K562 (cell line): Measurements from ENCODE around the gene PRRG4. TPM values are rescaled to one million over a fixed set of nuclear protein-coding genes. Genes with fewer than 3 reads are reported as not detected.

Source experiments
- ATAC-seq: fragments of 200-7000 bp; cut with Tn5 transposase; 3 replicates; pipeline ENCODE4 v1.9.1; 2020; ENCODE audit warnings: moderate library complexity
- BruUV-seq: library from RNA; stranded (reverse); fragments of 400-500 nt; replicated peaks from 2 replicates; lab custom pipeline; 2021; lab: Mats Ljungman, UMichigan
- CTCF ChIA-PET: fragments of 300-600 bp; formaldehyde crosslinking; extraction: SDS; loops from one replicate; lab custom pipeline; 2021; ENCODE audit warnings: low intra/inter-chr PET ratio; lab: Yijun Ruan, JAX
- POLR2A ChIA-PET: fragments of 300-600, 350-650 bp; sonication (Branson Sonifier 250); formaldehyde crosslinking; extraction: SDS; loops from one replicate; lab custom pipeline; 2021; ENCODE audit warnings: antibody characterized with exemption, inconsistent platforms; lab: Yijun Ruan, JAX
- DNase-seq, 4 experiments: peaks; one replicate each; pipeline versions ENCODE4 v3.0.0 to v3.0.0-alpha.2; 2011 to 2018; ENCODE audit warnings: low spot score in 3 of 4, mixed read lengths in 3 of 4; ENCODE audit errors: extremely low read depth in 1 of 4
- FAIRE-seq: peaks from 2 replicates; lab custom pipeline; 2011; peaks lifted over from hg19 to GRCh38; lab: Jason Lieb, UNC
- H2AFZ ChIP-seq: 2 replicates; pipeline ENCODE4 v1.6.0; 2011; ENCODE audit warnings: low read depth, low read length, control low read depth, inconsistent platforms
- H3K27ac ChIP-seq: fragments of 200-600 bp; 3 replicates; pipeline ENCODE4 v1.8.0; 2011; ENCODE audit warnings: low read depth, mild to moderate bottlenecking, control low read depth, inconsistent platforms, low read length, moderate library complexity, mixed read lengths; ENCODE audit errors: extremely low read depth
- H3K27me3 ChIP-seq, 2 experiments: fragments of 300-600 bp in 1 of 2; 2 replicates in 1 of 2; 3 replicates in 1 of 2; pipeline versions ENCODE4 v1.6.0 to v1.8.0; 2011; ENCODE audit warnings: inconsistent platforms in 2 of 2, low read length in 2 of 2, mild to moderate bottlenecking in 1 of 2, mixed read lengths in 1 of 2, moderate library complexity in 1 of 2; ENCODE audit not compliant: control insufficient read depth in 2 of 2, insufficient read depth in 2 of 2
- H3K36me3 ChIP-seq: fragments of 300-600 bp; 3 replicates; pipeline ENCODE4 v1.8.0; 2011; ENCODE audit warnings: mild to moderate bottlenecking, low read length, inconsistent platforms; ENCODE audit not compliant: control insufficient read depth, insufficient read depth
- H3K4me1 ChIP-seq, 2 experiments: fragments of 200-600 bp in 1 of 2; replicated peaks in 1 of 2; 2 replicates in 1 of 2; 3 replicates in 1 of 2; pipeline versions ENCODE4 v1.5.1 to v1.8.0; 2011; ENCODE audit warnings: inconsistent platforms in 2 of 2, low read length in 2 of 2, mild to moderate bottlenecking in 1 of 2, mixed read lengths in 1 of 2, moderate library complexity in 1 of 2; ENCODE audit not compliant: control insufficient read depth in 2 of 2, insufficient read depth in 2 of 2
- H3K4me2 ChIP-seq: 2 replicates; pipeline ENCODE4 v1.6.1; 2011; ENCODE audit warnings: low read length, control low read depth, inconsistent platforms, mixed read lengths; ENCODE audit not compliant: insufficient read depth
- H3K4me3 ChIP-seq: fragments of 200-600 bp; sonication (generic), shearing (Covaris generic); 2 replicates; pipeline ENCODE4 v1.5.1; 2016; ENCODE audit warnings: control low read depth, inconsistent platforms
- H3K79me2 ChIP-seq: fragments of 200-600 bp; 3 replicates; pipeline ENCODE4 v1.8.0; 2011; ENCODE audit warnings: low read length, inconsistent platforms; ENCODE audit not compliant: control insufficient read depth, insufficient read depth
- H3K9ac ChIP-seq, 2 experiments: 2 replicates each; pipeline versions ENCODE4 v1.6.0 to v1.6.1; 2011; ENCODE audit warnings: low read depth in 2 of 2, low read length in 2 of 2, control low read depth in 1 of 2, inconsistent platforms in 1 of 2, mild to moderate bottlenecking in 1 of 2, mixed read lengths in 1 of 2; ENCODE audit not compliant: insufficient read depth in 1 of 2
- H3K9me1 ChIP-seq: one replicate; pipeline ENCODE4 v1.6.0; 2011; ENCODE audit warnings: inconsistent platforms, mild to moderate bottlenecking, low read length, moderate library complexity; ENCODE audit not compliant: control insufficient read depth, insufficient read depth
- H3K9me3 ChIP-seq: replicated peaks from 2 replicates; pipeline ENCODE4 v1.5.1; 2011; ENCODE audit warnings: low read depth, low read length, inconsistent platforms; ENCODE audit not compliant: control insufficient read depth, insufficient read depth
- H4K20me1 ChIP-seq: replicated peaks from 2 replicates; pipeline ENCODE4 v1.6.1; 2011; ENCODE audit warnings: low read length, inconsistent platforms, mixed read lengths; ENCODE audit not compliant: control insufficient read depth, insufficient read depth
- CREBBP ChIP-seq: IDR thresholded peaks from one replicate; pipeline ENCODE4 v1.6.1; 2012; ENCODE audit warnings: low read depth, mild to moderate bottlenecking, control low read depth, inconsistent platforms, low read length
- FOXA3 ChIP-seq, 2 experiments: fragments of 450-650 bp in 1 of 2; sonication (generic) in 1 of 2; formaldehyde crosslinking; IDR thresholded peaks in 1 of 2; conservative IDR thresholded peaks in 1 of 2; 2 replicates each; pipeline versions ENCODE4 v1.4.0 to v1.8.0; 2020 to 2022; ENCODE audit warnings: mild to moderate bottlenecking in 2 of 2, missing genetic modification reagents in 1 of 2
- FOXJ3 ChIP-seq: sonication (generic); formaldehyde crosslinking; IDR thresholded peaks from 2 replicates; pipeline ENCODE4 v1.4.0; 2020; ENCODE audit warnings: mild to moderate bottlenecking, missing genetic modification reagents
- HDAC3 ChIP-seq: fragments of 450-650 bp; IDR thresholded peaks from 2 replicates; pipeline ENCODE4 v1.6.1; 2018; ENCODE audit warnings: borderline replicate concordance, mild to moderate bottlenecking, moderate library complexity; ENCODE audit not compliant: partially characterized antibody
- KLF16 ChIP-seq: IDR thresholded peaks from 2 replicates; pipeline ENCODE4 v1.6.1; 2016; ENCODE audit warnings: antibody characterized with exemption
- MAFF ChIP-seq: IDR thresholded peaks from 2 replicates; pipeline ENCODE4 v1.6.1; 2012; ENCODE audit warnings: low read length, improper control_type of control experiment
- NFXL1 ChIP-seq: fragments of 450-650 bp; formaldehyde crosslinking; IDR thresholded peaks from 2 replicates; pipeline ENCODE4 v1.4.0; 2021; ENCODE audit warnings: mild to moderate bottlenecking
- NRF1 ChIP-seq, 2 experiments: fragments of 450-650 bp; IDR thresholded peaks in 1 of 2; conservative IDR thresholded peaks in 1 of 2; 2 replicates each; pipeline ENCODE4 v1.6.1; 2014; ENCODE audit warnings: mild to moderate bottlenecking in 2 of 2
- PHB ChIP-seq: fragments of 250-450 bp; sonication (Bioruptor Pico); IDR thresholded peaks from 2 replicates; pipeline ENCODE4 v1.5.0; 2021
- TAL1 ChIP-seq: fragments of 450-650 bp; IDR thresholded peaks from 2 replicates; pipeline ENCODE4 v1.6.1; 2016; ENCODE audit warnings: mild to moderate bottlenecking
- TEAD2 ChIP-seq: fragments of 450-650 bp; IDR thresholded peaks from 2 replicates; pipeline ENCODE4 v1.6.1; 2016; ENCODE audit warnings: missing genetic modification characterization, control low read depth, missing compliant biosample characterization
- YY1 ChIP-seq, 3 experiments: IDR thresholded peaks; 2 replicates each; pipeline ENCODE4 v1.6.1; 2011; ENCODE audit warnings: low read length in 2 of 3, mild to moderate bottlenecking in 2 of 3, moderate library complexity in 2 of 3, borderline replicate concordance in 1 of 3, control low read depth in 1 of 3, low read depth in 1 of 3; ENCODE audit not compliant: insufficient read depth in 3 of 3, insufficient replicate concordance in 2 of 3, control insufficient read depth in 1 of 3, insufficient read length in 1 of 3; ENCODE audit errors: extremely low read depth in 1 of 3
- ZNF384 ChIP-seq: IDR thresholded peaks from 2 replicates; pipeline ENCODE4 v1.6.1; 2012; ENCODE audit warnings: low read depth, low read length, improper control_type of control experiment
- ZNF584 ChIP-seq: fragments of 200-800 bp; sonication (Bioruptor generic); IDR thresholded peaks from 2 replicates; pipeline ENCODE4 v1.6.1; 2016; ENCODE audit warnings: low read depth, mild to moderate bottlenecking, missing genetic modification characterization, missing compliant biosample characterization
- ZSCAN29 ChIP-seq: fragments of 450-650 bp; IDR thresholded peaks from 2 replicates; pipeline ENCODE4 v1.6.1; 2017
- WGBS: fragments of 100-300 bp; shearing (Covaris generic); methylation state at CpG from one replicate; pipeline ENCODE4 v1.1.6; 2016; ENCODE audit warnings: low coverage, mixed read lengths; ENCODE audit not compliant: insufficient coverage; ENCODE audit errors: missing lambda C conversion rate; 5-methylcytosine and 5-hydroxymethylcytosine counted together
- in situ Hi-C: fragments of 300-500 bp; cut with MboI; formaldehyde crosslinking; loops from 4 replicates; pipeline ENCODE4 v1.15.0; 2018; ENCODE audit warnings: inconsistent platforms, mixed read lengths
- intact Hi-C: fragments of 100-400 bp; cut with micrococcal nuclease; formaldehyde crosslinking; loops from 2 replicates; pipeline ENCODE4 v1.14.2; 2022
- polyA plus RNA-seq, 8 experiments: library from polyadenylated mRNA; depleted of rRNA in 4 of 8; stranded (reverse) in 5 of 8; unstranded in 3 of 8; fragments of >200 nt; fragmentation: Nextera tagmentation in 2 of 8; fragmentation: Illumina TruSeq in 1 of 8; extraction: Ambion mirVana in 2 of 8; extraction: Trizol in 1 of 8; gene quantifications; 2 replicates each; pipeline versions ENCODE4 v1.2.1 to v1.2.3, GENCODE V29; 2011 to 2014; ENCODE audit warnings: inconsistent platforms in 1 of 8, missing spikeins in 1 of 8
- total RNA-seq, 7 experiments: library from RNA; depleted of rRNA in 6 of 7; stranded (reverse); fragments of >200 nt in 6 of 7; fragmentation: Illumina TruSeq in 2 of 7; extraction: Trizol in 2 of 7; gene quantifications; 2 replicates each; pipeline versions ENCODE4 v1.2.1 to v1.2.3, GENCODE V29; 2011 to 2021; ENCODE audit warnings: low replicate concordance in 1 of 7
- TF ChIP-seq, protein P1 (sequence below): fragments of 250-450 bp; sonication (Bioruptor Pico); IDR thresholded peaks from 2 replicates; pipeline ENCODE4 v1.4.0; 2020; ENCODE audit warnings: mild to moderate bottlenecking
- TF ChIP-seq, protein P2 (sequence below), 2 experiments: fragments of 250-450 bp in 1 of 2; fragments of 450-650 bp in 1 of 2; sonication (Bioruptor Pico) in 1 of 2; IDR thresholded peaks; 2 replicates each; pipeline versions ENCODE4 v1.6.1 to v1.8.0; 2016 to 2021; ENCODE audit warnings: mild to moderate bottlenecking in 2 of 2, moderate library complexity in 2 of 2, missing compliant biosample characterization in 1 of 2, missing genetic modification characterization in 1 of 2

The PRRG4 gene
- total and polyA plus RNA-seq, 9 of the 15 experiments (the other 6 are each of a cell fraction or from before 2014, with no cell fraction given), result not detected

DNA sequence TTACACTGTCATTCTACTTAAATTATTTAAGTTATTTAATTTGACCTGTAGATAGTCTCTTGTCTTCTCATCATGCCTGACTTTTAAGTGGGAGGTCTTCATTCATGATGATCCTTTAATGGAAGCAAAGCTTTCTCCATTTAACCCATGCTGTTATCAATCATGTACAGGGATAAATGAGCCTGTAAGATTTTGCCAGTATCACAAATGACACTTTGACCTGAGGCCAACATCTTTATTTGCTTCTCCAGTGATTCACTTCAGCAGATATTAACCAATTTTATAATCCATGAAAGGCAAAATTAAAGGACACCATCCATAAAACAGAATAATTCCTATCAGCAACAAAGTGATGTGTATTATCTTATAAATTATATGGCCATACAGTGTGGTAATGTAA, 42.9 kb upstream of the PRRG4 start:
- no TSS peak for BruUV-seq

DNA sequence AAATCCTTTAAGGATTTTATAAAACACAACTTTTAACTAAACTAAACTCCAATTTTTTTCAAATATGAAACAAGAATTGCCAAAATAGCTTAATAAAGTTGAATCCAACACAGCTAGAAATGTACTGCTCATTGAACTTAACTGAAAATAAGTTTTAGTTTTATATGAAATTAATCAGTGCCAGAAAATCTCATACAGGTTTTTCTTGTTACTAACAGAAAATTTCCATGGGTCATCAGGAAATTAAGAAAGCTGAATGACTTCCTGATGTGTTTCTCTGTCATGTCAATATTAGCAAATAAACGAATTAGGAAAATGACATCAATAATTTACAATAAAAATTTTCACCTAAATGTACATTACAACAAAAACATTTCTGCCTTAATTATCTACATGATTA, 38.8 kb upstream of the PRRG4 start:
- Histone ChIP-seq H3K4me3 (no peak overlapping the region), H3K9me3 (no peaks in the 10 kb centered on the region), H3K4me2 (no peak overlapping the region), H3K36me3 (no peaks in the 10 kb centered on the region), H3K27me3 (peaks cover 6 to 20% of the 10 kb centered on the region in 2 experiments), H3K9me1 (no peaks in the 10 kb centered on the region), H3K4me1 (no peaks in the 10 kb centered on the region; a peak in 1 of 5 replicates), H2AFZ (no peak overlapping the region), H3K79me2 (no peaks in the 10 kb centered on the region), H4K20me1 (no peaks in the 10 kb centered on the region), H3K27ac (no peak overlapping the region), H3K9ac (no peak overlapping the region)
- FAIRE-seq (no peak), ATAC-seq (no peak), DNase-seq (no peak)
- CTCF ChIA-PET, result interaction anchor here (0.5 kb wide), 1 partner anchor 405 kb away, joined by 3 read pairs; no protein-coding TSS in a partner anchor
- in situ Hi-C loops (loop anchor here (5.0 kb wide), 1 partner anchor 469 kb away; no protein-coding TSS in a partner anchor), intact Hi-C loops (loop anchor here (5.0 kb wide), 2 partner anchors 39 to 359 kb away; no protein-coding TSS in a partner anchor)
- POLR2A ChIA-PET, result no interaction called here
- no TSS peak for BruUV-seq
- WGBS, result 6% methylated on average over 1 of the region's 1 CpG
- TF ChIP-seq ZNF584 (CRISPR knock-in tag), result no peak
- no peak for TF ChIP-seq TAL1
- TF ChIP-seq KLF16, result no peak
- TF ChIP-seq FOXA3 (CRISPR knock-in tag; conservative IDR thresholded peaks at IDR 0.05 in 1 of 2, IDR thresholded peaks at IDR 0.05 in 1 of 2), result no peak
- TF ChIP-seq TEAD2, result no peak
- TF ChIP-seq MAFF, result no peak
- TF ChIP-seq, protein P1, sequence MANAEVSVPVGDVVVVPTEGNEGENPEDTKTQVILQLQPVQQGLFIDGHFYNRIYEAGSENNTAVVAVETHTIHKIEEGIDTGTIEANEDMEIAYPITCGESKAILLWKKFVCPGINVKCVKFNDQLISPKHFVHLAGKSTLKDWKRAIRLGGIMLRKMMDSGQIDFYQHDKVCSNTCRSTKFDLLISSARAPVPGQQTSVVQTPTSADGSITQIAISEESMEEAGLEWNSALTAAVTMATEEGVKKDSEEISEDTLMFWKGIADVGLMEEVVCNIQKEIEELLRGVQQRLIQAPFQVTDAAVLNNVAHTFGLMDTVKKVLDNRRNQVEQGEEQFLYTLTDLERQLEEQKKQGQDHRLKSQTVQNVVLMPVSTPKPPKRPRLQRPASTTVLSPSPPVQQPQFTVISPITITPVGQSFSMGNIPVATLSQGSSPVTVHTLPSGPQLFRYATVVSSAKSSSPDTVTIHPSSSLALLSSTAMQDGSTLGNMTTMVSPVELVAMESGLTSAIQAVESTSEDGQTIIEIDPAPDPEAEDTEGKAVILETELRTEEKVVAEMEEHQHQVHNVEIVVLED (CRISPR knock-in tag), result no peak
- TF ChIP-seq YY1 (IDR thresholded peaks at IDR 0.05; ENCODE audit: borderline replicate concordance in 1 of 3, control insufficient read depth in 1 of 3, extremely low read depth in 1 of 3, insufficient read depth in 3 of 3, insufficient read length in 1 of 3, insufficient replicate concordance in 2 of 3, low read depth in 1 of 3, low read length in 2 of 3), result no peak
- TF ChIP-seq HDAC3, result no peak
- no peak for TF ChIP-seq NFXL1

More for the DNA sequence above, 42.9 kb upstream of the PRRG4 start:
- Histone ChIP-seq H3K4me3 (no peak overlapping the region), H3K27me3 (peaks cover 0 to 4% of the 10 kb centered on the region in 2 experiments; a peak in 1 of 5 replicates), H2AFZ (no peak overlapping the region), H3K36me3 (no peaks in the 10 kb centered on the region), H4K20me1 (no peaks in the 10 kb centered on the region), H3K9me3 (no peaks in the 10 kb centered on the region), H3K4me1 (no peaks in the 10 kb centered on the region), H3K9me1 (no peaks in the 10 kb centered on the region), H3K9ac (no peak overlapping the region), H3K27ac (no peak overlapping the region), H3K4me2 (no peak overlapping the region), H3K79me2 (no peaks in the 10 kb centered on the region)
- DNase-seq (no peak), FAIRE-seq (no peak), ATAC-seq (no peak)
- ChIA-PET CTCF (no interaction called here), POLR2A (no interaction called here)
- in situ Hi-C loops (loop anchor here (5.0 kb wide), 1 partner anchor 410 kb away; no protein-coding TSS in a partner anchor), intact Hi-C loops (no loop called here)
- no peak for TF ChIP-seq PHB (CRISPR knock-in tag)
- TF ChIP-seq FOXJ3 (CRISPR knock-in tag), result no peak
- no peak for TF ChIP-seq ZSCAN29
- TF ChIP-seq, protein P2, sequence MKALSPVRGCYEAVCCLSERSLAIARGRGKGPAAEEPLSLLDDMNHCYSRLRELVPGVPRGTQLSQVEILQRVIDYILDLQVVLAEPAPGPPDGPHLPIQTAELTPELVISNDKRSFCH (CRISPR knock-in tag; IDR thresholded peaks at IDR 0.05), result no peak
- TF ChIP-seq, protein P2 (tag; IDR thresholded peaks at IDR 0.05), result no peak
- no peak for TF ChIP-seq NRF1 (conservative IDR thresholded peaks at IDR 0.05 in 1 of 2, IDR thresholded peaks at IDR 0.05 in 1 of 2)
- TF ChIP-seq ZNF384, result no peak
- TF ChIP-seq CREBBP, result no peak
